HG03457 (cell line): ENCODE data around the gene CPA1.

Source experiments
- ATAC-seq: cut with Tn5 transposase; IDR thresholded peaks from one replicate; pipeline ENCODE4 v1.9.1; 2021; ENCODE audit warnings: moderate number of reproducible peaks; ENCODE audit not compliant: unreplicated experiment

Gene CPA1

DNA sequence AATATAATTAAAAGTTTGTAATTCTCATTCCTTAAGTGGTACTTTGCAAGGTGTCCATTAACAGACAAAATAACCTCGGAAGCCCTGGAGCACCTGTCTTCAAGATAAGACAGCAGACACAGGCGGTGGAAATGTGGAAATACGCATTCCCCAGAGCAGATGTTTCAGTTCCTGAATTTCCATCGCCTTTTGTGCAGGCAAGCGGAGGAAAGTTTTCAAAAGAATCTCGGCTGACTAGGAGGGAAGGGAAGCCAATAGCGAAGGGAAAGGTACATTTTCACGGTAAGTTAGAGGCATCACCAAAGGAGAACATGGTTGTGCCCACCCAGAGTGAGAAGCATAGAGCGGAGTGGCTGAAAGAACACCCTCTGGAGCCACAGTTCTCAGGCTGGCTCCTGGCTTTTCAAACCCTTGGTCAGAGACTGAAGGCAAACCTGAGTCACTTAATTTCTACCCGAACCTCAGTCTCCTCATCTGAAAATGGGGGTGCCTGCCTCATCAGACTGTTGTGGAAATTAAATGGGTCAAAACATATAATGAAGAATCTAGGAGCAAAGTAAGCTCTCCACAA, 13.6 kb downstream of the CPA1 start:
- ATAC-seq, result no peak

GRCh38 chr7:130394421-130395195, 14.3 kb downstream of the CPA1 start:
- no peak for ATAC-seq

DNA sequence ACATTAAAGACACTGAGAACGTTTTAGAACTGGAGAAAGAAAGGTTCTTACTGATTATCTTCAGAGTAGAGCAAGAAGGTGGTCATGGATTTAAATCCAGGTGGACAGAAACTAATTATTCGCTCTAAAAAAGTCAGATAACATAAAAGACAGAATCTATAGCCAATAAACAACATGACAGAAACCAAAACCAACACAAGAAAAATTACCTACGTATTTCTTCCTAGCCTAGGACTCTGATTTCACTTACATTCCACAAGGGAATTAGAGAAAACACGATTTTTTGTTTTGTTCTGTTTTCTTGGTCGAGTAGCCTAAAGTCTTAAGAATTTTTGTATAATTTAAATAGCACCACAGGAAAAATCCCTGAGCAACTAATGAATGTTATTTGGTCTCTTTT, 15.1 kb downstream of the CPA1 start:
- ATAC-seq, result no peak

GRCh38 chr7:130396109-130396508, 15.8 kb downstream of the CPA1 start:
- no peak for ATAC-seq

DNA sequence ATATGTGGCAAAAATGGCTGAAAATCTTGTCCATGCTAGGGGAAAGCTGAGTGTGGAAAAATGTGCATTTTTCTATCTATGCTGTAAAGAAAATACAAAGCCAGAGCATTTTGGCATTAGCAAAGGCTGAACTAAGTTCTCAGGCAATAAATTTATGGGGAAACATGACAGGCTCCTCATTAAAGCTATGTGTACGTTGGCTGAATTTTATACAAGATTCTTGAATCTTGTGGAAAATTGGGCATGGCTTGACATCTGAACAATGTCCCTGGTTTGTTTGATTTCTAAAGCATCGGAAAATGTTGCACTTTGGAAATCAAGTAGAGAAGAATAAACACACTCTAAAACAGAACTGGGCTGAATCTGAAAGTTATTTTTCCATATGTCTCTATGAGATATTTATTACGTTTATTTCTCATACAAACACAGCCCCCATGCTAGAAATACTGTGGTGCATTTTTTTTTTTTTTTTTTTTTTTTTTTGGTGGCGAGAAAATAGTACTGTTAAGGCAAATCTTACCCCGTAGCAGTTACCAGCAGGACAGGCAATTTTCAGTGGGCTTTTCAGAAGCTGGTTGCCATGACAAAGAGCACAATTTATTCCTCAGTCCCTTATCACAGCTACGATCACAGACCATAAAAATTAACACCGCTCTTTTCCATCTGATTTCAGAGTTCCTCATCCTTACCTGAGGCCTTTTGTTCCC, 16.9 kb downstream of the CPA1 start:
- ATAC-seq, result no peak

DNA sequence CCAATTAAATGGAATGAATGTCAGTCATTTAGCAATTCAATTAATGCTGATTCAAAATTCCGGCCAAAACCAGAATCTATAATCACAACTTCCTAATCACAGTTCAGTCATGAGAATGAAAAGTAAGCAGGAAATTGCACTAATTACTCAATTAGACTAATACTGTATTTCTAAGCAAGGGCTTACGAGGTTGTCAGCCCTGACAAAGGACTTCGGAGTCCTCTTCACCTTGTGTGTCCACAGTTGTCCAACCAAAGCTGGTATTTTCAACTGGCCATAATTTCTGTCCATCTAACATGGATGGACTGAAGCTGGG, 17.4 kb downstream of the CPA1 start:
- no peak for ATAC-seq

DNA sequence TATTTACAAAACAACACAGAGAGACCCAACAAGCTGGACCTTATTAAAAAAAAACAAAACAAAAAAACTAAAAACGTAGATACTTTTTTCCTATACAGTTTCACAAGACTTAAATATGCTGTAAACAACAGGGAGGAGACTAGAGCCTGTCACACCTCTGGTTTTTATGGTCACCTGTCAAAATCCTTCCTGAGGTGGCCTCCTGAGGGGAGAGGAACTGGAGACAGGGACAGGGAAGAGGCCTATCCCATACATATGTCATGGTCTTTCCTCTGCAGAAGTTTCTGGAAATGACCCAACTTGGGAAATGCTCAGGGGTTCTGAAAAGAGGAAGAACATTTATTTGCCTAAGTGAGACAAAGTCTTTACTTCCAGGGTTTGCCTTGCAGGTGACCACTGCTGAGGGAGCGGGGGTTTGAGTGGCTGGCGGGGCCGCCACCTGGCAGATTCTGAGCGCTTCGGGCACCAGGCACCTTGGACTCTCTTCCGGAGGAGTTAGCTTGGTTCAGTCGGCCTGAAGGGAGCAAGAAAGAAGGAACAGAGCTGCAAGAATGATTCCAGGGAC, 18.3 kb downstream of the CPA1 start:
- ATAC-seq, result no peak

DNA sequence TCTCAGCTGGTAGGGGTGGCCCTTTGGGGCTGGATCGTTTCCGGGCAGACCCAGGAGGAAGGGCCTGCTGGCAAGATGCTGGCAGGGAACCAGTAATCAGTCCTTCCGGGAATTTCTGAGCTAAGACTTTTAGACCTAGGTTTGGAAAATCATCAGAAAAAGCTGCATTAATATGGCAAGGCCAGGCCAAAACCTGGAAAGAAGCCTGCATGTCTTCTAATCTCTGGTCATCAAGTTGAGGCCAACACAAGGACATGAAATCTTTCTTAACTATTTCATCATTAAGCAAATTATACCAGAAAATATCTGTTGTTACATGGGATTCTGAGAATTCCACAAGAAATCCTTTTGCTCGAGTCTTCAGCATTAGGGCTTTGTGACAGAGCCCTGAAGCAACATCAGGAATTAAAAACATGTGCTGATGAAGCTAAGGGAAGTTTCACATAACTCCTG, 19.9 kb downstream of the CPA1 start:
- no peak for ATAC-seq

GRCh38 chr7:130401101-130401500, 20.8 kb downstream of the CPA1 start:
- no peak for ATAC-seq

GRCh38 chr7:130401578-130401977, 21.3 kb downstream of the CPA1 start:
- ATAC-seq, result no peak

DNA sequence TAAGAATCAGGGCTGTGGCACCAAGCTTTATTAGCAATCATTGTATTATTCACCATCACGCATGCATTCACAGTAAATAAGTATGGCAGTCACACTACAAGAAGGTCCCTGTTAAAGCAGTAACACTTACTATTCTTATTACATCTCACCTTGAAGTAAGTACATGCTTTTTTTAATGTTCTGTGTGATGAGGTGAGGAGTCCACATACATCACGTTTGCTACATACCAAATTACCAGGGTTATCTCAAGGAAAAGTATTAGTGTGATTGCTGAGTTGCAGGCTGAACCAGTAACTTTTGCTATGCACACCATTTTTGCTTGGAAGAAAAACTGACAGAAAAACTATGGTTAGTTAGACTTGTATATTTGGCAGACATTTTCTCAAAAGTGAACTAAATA, 24.7 kb downstream of the CPA1 start:
- no peak for ATAC-seq

- ATAC-seq, result no peak
Observed at GRCh38 chr7:130409067-130409711, 28.9 kb downstream of the CPA1 start.

DNA sequence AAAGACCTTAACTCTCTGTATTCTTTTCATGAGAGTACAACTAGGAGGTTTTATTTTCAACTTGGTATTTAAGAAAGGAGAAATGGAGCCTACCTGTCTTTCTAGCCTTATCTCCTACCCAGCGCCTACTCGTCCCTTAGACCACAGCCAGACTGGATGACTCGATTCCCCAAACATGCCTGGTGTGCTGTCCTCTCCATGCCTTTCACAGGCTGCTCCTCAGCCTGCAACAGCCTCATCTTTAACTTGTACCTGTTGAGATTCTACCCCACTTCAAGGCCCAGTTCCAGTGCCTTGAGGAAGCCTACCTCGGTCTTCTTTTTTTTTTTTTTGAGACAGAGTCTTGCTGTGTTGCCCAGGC, 29.4 kb downstream of the CPA1 start:
- no peak for ATAC-seq

DNA sequence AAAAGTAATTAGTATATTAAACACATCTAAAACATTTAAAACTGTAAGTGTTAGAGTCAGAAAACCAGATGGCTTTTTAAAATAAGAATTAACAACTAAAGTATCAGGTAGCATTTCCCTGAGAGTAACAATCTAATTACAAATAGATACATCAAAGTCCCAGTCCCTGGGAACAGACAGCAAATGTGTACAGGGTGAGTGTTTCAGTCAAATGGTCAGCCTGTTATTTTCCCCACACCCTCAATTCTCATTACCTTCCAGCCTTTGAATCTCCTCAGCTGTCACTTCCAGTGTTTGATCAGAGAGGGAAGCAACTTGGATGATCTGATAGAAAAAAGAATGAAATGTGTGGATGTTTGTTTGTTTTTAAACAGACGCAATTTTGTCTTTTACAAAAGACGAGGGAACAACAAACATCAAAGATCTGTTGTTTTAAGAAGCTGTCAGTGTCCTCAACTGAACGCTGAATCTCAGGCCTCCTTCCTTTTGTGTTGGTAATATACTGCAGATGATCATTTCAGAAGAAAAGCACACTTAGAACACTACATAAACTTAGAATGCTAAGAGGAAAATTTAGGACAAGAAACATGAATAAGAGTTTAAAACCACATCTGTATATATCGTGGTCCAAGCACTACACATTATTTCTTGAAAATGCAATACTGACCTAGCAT, 30.7 kb downstream of the CPA1 start:
- no peak for ATAC-seq

DNA sequence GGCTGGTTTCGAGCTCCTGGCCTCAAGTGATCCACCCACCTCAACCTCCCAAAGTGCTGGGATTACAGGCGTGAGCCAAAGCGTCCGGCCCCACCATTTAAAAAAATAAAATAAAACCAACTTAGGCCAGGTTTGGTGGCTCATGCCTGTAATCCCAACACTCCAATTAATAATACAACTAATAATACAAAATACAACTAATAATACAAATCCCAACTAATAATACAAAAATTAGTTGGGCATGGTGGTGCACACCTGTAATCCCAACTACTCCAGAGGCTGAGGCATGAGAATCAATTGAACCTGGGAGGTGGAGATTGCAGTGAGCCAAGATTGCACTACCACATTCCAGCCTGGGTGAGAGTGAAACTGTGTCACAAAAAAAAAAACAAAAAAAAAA, 32.9 kb downstream of the CPA1 start:
- ATAC-seq, result no peak

GRCh38 chr7:130415006-130415405, 34.7 kb downstream of the CPA1 start:
- ATAC-seq, result no peak

- ATAC-seq, result no peak
Observed at GRCh38 chr7:130417213-130417612, 36.9 kb downstream of the CPA1 start.

GRCh38 chr7:130418306-130418705, 38.0 kb downstream of the CPA1 start:
- no peak for ATAC-seq

DNA sequence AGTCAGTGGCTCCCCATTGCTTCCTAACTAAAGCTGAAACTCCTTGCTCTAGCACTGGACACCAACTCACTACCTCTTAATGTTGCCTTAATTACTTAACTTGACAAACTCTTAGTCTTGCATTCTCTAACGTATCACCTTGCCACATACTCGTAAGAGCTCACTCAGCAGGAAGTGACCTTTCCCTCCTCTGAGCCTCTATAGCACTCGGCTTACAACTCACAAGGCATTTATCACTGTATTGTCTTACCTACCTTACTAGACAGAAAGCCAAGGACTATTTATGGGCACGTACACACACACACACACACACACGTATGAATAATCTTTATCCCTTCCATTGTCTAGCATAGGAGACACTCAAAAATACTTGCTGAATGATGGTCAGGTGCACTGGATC, 39.4 kb downstream of the CPA1 start:
- no peak for ATAC-seq

GRCh38 chr7:130420943-130421578, 40.8 kb downstream of the CPA1 start:
- ATAC-seq, result no peak

- ATAC-seq, result no peak
Observed at GRCh38 chr7:130421684-130422083, 41.4 kb downstream of the CPA1 start.
